Measurements from ENCODE around the gene XRCC3. TPM values are rescaled to one million over a fixed set of nuclear protein-coding genes. Genes with fewer than 3 reads are reported as not detected.

XRCC3 gene
- total RNA-seq, 1 donor from 2014 or later, result 10.2 TPM

DNA sequence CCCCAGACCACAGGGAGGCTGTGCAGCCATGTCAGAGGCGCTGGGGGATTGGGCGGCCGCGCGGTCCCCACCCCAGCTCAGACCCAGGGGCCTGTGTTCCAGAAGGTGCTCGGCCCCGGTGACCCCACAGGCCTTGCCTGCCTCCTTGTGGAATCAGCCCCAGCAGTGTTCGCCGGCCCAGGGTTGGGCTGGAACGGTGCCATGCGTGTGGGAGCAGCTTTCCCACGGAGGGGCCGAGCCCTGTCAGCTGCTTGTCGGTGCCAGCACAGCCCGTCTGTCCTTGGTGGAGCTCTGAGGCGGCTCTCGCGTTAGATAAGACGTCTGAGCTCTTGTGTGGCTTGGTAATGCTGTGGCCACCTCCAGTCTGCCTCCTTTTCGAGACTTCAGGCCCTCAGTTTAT is 8.9 kb upstream of the XRCC3 start:
- TF ChIP-seq CTCF (IDR thresholded peaks at IDR 0.05; ENCODE audit: unreplicated experiment), result no peak
- Mint-ChIP-seq H3K4me3 (ENCODE audit: unreplicated experiment) (no peak overlapping the region), H3K27ac (ENCODE audit: unreplicated experiment) (no peak overlapping the region), H3K9me3 (ENCODE audit: unreplicated experiment) (no peaks in the 10 kb centered on the region), H3K27me3 (ENCODE audit: unreplicated experiment) (peaks cover 2% of the 10 kb centered on the region), H3K4me1 (ENCODE audit: unreplicated experiment) (peaks cover 6% of the 10 kb centered on the region), H3K36me3 (ENCODE audit: low read depth, unreplicated experiment) (peaks cover 7% of the 10 kb centered on the region)
- DNase-seq (ENCODE audit: low spot score), result no peak

GRCh38 chr14:103723748-103724081 is 8.5 kb upstream of the XRCC3 start:
- Mint-ChIP-seq H3K27ac (ENCODE audit: unreplicated experiment) (no peak overlapping the region), H3K27me3 (ENCODE audit: unreplicated experiment) (peaks cover 3% of the 10 kb centered on the region), H3K36me3 (ENCODE audit: low read depth, unreplicated experiment) (peaks cover 5% of the 10 kb centered on the region), H3K9me3 (ENCODE audit: unreplicated experiment) (no peaks in the 10 kb centered on the region), H3K4me1 (ENCODE audit: unreplicated experiment) (peaks cover 5% of the 10 kb centered on the region), H3K4me3 (ENCODE audit: unreplicated experiment) (no peak overlapping the region)
- no peak for TF ChIP-seq CTCF (IDR thresholded peaks at IDR 0.05; ENCODE audit: unreplicated experiment)
- DNase-seq (ENCODE audit: low spot score), result no peak

DNA sequence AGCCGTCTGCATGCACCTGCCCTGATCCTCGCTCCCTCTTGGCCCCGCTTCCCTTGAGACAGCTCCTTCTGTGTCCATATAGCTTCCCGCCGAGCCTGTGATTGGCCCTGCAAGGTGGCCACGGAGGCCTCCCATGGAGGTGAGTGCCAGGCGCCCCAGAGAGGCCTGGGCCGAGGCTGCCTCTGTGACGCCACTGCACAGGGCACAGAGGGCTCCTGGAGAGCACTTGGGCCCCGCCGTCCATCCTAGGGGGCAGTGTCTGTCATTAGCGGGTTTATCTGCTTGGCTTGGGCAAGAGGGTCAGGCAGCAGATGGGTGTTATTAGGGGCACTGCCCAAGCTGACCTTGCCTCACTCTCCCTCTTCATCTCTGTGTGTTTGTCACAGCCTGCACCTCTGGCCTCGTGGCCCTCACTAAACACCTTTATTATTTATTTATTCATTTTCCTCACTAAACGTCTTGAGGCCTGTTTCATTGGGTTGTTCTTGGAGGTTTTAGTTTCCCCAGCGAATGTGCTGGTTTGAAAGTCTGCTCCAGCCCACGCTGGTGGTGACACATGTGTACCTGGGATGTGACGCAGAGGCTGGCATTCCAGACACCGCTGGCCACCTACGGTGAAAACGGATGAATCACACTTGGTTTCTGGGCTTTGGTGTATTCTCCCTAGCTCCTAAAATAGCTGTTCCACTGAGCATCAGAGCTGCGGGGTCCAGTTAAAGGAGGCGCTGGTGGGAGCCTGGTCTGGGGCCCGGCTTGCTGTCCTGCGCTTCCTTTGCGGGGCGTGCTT is 6.3 kb upstream of the XRCC3 start:
- Mint-ChIP-seq H3K4me3 (ENCODE audit: unreplicated experiment) (no peak overlapping the region), H3K27ac (ENCODE audit: unreplicated experiment) (peak overlapping the region; percentile 36), H3K9me3 (ENCODE audit: unreplicated experiment) (no peaks in the 10 kb centered on the region), H3K27me3 (ENCODE audit: unreplicated experiment) (peaks cover 19% of the 10 kb centered on the region), H3K4me1 (ENCODE audit: unreplicated experiment) (peaks cover 15% of the 10 kb centered on the region), H3K36me3 (ENCODE audit: low read depth, unreplicated experiment) (peaks cover 11% of the 10 kb centered on the region)
- DNase-seq (ENCODE audit: low spot score), result no peak
- no peak for TF ChIP-seq CTCF (IDR thresholded peaks at IDR 0.05; ENCODE audit: unreplicated experiment)

GRCh38 chr14:103719751-103720150 is 4.5 kb upstream of the XRCC3 start:
- no peak for DNase-seq (ENCODE audit: low spot score)
- Mint-ChIP-seq H3K9me3 (ENCODE audit: unreplicated experiment) (no peaks in the 10 kb centered on the region), H3K4me3 (ENCODE audit: unreplicated experiment) (no peak overlapping the region), H3K27me3 (ENCODE audit: unreplicated experiment) (peaks cover 22% of the 10 kb centered on the region), H3K27ac (ENCODE audit: unreplicated experiment) (no peak overlapping the region), H3K4me1 (ENCODE audit: unreplicated experiment) (peaks cover 15% of the 10 kb centered on the region), H3K36me3 (ENCODE audit: low read depth, unreplicated experiment) (peaks cover 15% of the 10 kb centered on the region)
- TF ChIP-seq CTCF (IDR thresholded peaks at IDR 0.05; ENCODE audit: unreplicated experiment), result no peak

DNA sequence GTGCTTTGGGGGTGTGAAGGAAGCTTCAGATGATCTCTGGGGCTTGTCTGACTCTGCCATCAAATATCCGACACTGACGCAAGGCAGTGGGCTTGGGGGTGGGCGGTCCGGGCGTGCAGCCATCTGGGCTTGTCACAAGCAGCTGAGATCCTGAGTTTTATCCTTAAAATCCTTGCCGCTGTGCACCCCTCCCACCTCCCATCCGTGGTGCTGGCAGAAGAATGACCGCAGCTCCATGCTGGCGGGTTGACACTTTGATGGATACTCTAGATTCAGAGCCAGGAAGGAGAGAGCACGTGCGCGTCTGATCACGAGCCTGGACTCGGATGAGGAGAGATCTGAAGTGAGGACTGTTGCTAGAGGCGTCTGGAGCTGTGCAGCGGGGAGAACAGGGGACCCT is 3.3 kb upstream of the XRCC3 start:
- H3K4me3 Mint-ChIP-seq (ENCODE audit: unreplicated experiment), result peak overlapping the region; percentile 37
- peaks cover 17% of the 10 kb centered on the region for H3K4me1 Mint-ChIP-seq (ENCODE audit: unreplicated experiment)

More for the DNA sequence above, 3.3 kb upstream of the XRCC3 start:
- Mint-ChIP-seq H3K27ac (ENCODE audit: unreplicated experiment) (no peak overlapping the region), H3K36me3 (ENCODE audit: low read depth, unreplicated experiment) (peaks cover 15% of the 10 kb centered on the region), H3K9me3 (ENCODE audit: unreplicated experiment) (no peaks in the 10 kb centered on the region), H3K27me3 (ENCODE audit: unreplicated experiment) (peaks cover 26% of the 10 kb centered on the region)
- no peak for DNase-seq (ENCODE audit: low spot score)
- TF ChIP-seq CTCF (IDR thresholded peaks at IDR 0.05; ENCODE audit: unreplicated experiment), result no peak

Data from endothelial cell (in vitro differentiated cells).